Kidney capillary endothelial cell (primary cell): ENCODE data around the gene EPB41L4B.
"Not testable (repeated sequence)": the region's sequence is repeated elsewhere in the genome, so short reads cannot be mapped to it uniquely, and the experiment has no call there.

Experiments used
- DNase-seq: peaks from one replicate; pipeline ENCODE4 v3.0.0-alpha.2; 2018; ENCODE audit warnings: low spot score

Gene EPB41L4B

GRCh38 chr9:109320742-109321448 is at the start of gene EPB41L4B:
Gene EPB41L4B (minus strand): TSS chr9:109321059. CDS start chr9:109320446, 613 bp downstream.
- DNase-seq, result peak; percentile 62

DNA sequence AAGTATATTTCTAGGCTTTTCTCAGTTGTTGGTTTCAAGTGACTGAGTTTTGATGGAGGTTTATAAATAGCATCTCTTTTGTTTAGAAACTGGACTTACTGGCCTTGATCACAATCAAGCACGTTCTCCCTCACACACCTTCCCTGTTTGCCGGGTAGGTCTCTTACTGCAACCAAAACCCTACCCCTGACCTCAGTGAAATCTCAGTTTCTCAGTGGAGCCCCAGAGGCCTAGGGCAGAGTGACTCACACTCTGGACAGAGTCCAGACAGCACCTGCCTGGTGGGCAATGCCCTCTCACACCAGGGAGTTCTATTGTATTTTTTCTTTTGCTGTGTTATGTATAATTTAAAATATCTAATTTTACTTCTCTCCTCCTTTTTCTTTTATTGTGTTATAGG is 48.4 kb upstream of the EPB41L4B start:
- no peak for DNase-seq

GRCh38 chr9:109360771-109361170 is 39.9 kb upstream of the EPB41L4B start:
- DNase-seq, result no peak

GRCh38 chr9:109358968-109359603 is 38.2 kb upstream of the EPB41L4B start:
- DNase-seq, result not testable (repeated sequence)

DNA sequence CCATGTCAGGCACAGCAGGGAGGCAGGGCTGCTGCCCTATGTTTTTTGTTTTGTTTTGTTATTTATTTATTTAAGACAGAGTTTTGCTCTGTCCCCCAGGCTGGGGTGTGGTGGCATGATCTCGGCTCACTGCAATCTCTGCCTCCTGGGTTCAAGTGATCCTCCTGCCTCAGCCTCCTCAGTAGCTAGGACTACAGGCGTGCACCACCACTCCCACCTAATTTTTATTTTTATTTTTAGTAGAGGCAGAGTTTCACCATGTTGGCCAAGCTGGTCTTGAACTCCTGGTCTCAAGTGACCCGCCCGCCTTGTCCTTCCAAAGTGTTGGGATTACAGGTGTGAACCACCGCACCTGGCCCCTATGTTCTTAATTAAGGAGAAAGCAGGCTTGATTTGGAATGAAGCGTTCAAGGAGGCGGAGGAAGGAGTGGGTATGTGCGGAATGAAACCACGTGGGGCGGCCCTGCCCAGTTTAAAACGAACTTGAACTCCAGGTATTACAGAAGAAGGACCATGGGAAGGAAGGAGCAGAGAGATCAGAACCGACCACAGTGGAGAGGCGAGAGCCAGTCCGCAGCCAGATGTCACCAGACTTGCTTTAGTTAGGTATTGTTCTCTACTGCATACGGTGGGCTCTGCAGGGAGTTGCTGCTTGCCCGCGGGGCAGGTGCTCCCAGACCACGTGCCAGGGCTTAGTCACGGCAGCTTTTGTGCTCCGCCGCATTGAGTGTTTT is 34.9 kb upstream of the EPB41L4B start:
- no peak for DNase-seq

DNA sequence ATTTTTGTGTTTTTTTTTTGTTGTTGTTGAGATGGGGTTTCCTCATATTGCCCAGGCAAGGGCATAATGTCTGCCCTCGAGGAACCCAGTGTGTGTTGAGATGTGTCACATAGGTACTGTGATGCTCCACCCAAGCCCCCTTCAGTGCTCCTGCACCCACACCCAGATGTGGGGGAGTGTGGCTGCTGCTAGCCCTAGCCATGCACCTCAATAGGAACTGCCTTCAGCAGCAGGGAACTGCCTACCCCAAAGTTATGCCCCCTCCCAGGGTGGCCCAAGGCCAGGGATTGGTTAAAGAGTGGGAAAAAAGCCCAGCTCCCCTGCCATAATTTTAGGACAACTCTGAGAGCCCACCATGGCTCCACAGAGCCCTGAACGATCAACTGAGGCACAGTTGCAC is 33.3 kb upstream of the EPB41L4B start:
- DNase-seq, result no peak

DNA sequence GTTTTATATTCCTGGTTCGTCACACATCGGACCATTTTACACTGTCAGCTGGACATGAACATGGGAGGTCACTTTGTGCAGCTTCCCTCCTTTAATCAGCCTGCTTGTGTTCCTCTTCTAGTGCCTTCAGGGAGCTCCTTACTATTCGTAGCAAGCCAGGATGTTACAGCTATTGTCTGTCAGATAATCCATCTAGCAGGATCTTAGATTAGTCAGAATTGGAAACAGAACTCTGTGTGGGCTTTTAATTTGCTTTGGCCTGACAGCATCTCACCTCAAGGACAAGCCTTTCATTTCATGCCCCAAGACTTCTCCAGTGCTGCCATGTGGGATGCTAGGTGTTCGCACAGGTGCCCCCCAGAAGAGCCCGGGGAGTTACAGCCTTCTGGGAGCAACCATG is 30.2 kb upstream of the EPB41L4B start:
- DNase-seq, result no peak

- no peak for DNase-seq
These were observed 28.6 kb upstream of the EPB41L4B start for GRCh38 chr9:109349421-109349846.

- DNase-seq, result no peak
These were observed 26.0 kb upstream of the EPB41L4B start for GRCh38 chr9:109346904-109347303.

- no peak for DNase-seq
These were observed 24.0 kb upstream of the EPB41L4B start for GRCh38 chr9:109344866-109345265.

DNA sequence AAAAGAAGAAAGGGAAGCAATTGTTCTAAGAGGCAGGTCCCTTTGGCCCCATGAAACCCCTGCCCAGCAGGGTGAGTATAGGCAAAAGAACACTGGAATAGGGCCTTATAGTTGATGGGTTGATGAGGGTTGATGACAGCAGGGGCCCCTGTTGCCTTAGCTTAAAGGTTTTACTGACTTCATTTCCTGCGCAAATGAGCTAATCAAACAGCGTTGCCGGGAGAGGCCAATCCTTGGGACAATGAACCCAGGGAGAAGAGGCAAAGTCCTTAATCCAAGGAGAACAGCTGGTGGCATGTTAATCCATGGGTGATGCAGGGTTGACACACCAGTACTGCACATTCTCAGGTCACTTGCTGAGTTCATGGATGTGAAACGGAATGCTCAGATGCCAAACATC is 22.0 kb upstream of the EPB41L4B start:
- DNase-seq, result no peak

DNA sequence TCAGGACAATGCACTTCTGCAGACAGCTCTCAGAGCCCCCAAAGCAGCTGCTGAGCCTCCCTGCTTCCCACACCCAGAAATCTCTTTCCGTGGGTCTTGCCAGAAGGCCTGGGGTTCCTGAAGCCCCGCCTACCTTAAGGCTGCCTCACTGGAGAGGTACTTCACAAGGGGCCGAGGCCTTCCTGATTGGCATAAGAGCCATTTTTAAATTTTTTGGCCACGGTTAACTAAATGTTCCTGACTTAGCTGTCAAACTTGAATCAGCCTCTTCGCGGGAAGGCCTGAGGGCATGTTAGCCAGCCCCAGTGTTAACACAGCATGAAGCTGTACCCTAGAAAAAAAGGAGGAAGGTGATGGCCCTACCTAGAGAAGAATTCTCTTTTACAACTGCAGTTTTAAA is 20.7 kb upstream of the EPB41L4B start:
- no peak for DNase-seq

DNA sequence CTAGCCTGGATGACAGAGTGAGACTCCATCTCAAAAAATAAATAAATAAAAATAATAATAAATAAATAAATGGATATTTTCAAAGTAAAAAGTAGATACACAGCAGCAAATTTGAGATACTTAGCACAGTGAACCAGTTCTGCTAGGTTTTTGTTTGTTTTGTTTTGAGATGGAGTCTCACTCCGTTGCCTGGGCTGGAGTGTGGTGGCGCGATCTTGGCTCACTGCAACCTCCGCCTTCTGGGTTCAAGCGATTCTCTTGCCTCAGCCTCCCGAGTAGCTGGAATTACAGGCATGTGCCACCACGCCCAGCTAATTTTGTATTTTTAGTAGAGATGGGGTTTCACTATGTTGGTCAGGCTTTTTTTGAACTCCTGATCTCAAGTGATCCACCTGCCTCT is 20.1 kb upstream of the EPB41L4B start:
- not testable (repeated sequence) for DNase-seq

GRCh38 chr9:109336409-109336808 is 15.6 kb upstream of the EPB41L4B start:
- no peak for DNase-seq

- no peak for DNase-seq
These were observed 15.1 kb upstream of the EPB41L4B start for GRCh38 chr9:109335929-109336328.

- no peak for DNase-seq
These were observed 14.3 kb upstream of the EPB41L4B start for GRCh38 chr9:109335121-109335520.

- DNase-seq, result no peak
These were observed 10.5 kb upstream of the EPB41L4B start for GRCh38 chr9:109331353-109331752.

DNA sequence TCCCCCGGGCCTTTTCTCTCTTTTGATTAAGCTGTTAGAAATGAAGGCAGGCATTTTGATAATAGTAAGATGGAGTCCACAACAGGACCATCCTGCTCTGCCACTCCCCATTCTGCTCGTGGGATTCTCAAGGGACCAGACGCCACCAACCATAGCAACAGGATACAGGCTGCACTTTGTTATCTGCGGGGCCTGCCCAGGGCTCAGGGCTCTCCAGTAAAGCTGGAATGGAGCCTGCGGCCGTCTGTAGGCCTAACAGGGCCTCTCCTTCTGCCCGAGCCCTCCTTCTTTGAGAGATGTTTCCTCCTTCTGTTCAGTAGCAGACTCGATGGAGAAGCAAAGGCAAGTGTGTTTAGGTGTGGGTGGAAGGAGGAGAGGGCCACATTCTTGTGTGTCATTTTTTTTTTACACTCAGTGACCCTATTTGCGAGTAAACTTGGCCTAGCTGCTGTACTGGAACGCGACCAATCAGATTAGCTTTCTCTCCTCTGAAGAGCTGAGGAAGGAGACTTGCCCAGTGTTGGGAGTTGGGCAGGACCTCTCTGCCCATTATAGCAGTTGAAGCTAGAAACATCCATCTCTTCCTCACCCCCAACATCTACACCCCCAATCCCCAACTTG is 8.9 kb upstream of the EPB41L4B start:
- DNase-seq, result no peak

DNA sequence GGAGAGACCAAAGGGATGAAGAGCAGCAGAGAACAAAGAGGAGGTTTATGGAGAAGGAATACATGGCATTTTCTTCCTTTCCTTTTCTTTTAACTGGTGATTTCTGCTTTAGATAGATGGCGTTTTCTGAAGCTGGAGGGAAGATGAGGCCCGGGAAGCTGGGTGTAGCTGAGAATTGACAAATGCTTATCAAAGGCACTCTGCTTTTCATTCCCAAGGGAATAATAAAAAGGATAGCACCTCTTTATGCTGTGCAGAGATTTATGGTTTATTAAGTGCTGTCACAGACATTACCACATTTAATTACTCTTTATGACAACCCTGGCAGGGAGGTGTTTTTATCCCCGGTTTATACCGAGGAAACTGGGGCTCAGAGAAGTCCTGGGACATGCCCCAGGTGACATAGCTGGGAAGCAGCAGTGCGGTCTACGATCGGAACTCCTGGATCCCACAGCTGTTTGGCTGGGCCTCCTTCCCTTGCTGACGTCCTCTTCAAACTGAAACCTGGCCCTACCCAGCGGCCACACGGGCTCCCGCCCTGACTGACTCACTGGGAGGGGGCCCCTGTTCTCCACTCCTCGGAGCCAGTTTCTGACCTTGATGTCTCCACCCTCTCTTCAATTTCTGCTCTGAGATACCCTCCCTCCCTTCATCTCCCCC is 8.2 kb upstream of the EPB41L4B start:
- no peak for DNase-seq

DNA sequence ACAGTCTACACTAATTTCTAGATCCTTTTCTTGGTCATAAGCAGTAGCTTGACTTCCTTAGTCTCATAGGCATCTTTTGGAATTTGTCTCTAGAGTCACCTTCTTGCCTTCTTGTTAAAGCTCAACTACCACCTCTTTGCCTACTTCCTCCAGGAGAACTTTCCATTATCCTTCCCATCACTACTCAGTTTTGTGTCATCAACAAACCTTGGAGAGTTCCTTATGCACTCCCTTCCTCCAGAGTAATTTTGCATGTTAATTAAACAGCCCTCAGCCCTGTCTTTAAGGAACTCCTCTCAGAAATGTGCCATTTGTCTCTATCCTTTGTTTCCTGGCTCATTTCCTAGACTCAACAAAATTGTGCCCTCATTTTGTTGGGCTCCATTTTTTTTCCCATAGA is 4.2 kb upstream of the EPB41L4B start:
- no peak for DNase-seq

DNA sequence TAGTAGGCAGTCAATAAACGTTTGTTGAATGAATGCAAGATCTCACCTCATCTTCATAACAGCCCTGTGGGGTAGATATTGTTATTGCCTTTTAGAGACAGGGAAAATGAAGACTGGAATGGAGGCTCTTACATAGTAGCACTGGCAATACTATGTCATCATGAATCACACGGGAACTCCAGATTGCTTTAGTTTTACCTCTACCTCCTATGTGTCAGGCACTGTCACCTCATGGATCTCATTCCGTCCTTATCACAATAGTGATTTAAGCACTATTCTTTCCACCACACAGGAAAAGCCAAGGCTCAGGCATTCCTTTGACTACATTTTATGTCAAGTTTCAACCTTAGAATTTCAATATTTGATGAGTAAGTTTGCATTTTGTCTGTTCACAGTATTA is 2.9 kb upstream of the EPB41L4B start:
- no peak for DNase-seq

GRCh38 chr9:109321727-109322126 is 868 bp upstream of the EPB41L4B start:
- DNase-seq, result no peak
